Measurements from ENCODE around the gene RNU4-1.

DNA sequence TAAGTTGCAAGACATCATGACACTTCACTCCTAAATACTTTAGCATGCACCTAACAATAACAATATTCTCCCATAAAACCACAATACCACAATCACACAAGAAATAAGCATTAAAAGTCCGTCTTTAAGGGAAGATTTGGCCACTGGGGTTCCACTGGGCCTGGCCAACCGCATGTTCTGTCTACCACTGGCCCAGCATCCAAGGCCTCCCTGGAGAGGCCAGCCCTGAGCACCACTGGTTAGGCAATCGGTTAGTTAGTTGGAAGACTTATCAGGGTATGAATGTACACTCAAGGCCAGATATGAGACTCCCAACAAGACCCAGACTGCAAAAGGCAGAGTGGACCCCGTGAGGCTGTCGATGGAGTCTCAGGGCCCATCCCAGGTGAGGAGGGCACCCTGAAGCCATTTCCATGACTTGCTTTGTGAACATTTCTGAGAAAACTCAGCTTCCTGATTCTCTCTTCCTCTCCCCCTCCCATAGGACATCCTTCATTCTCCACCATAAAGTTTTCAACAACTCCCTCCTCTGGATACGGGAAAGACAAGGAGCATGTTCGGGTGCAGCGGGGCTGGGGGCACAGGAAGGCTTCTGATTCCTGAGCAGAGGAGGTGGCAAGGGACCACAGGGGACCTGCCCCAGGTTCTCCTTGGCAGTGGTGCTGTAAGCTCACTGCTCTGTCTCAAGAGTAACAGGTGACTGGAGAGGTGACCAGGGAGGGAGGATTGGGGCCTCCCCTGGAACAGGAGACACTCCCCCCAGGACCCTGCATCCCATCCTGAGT, 33.4 kb downstream of the RNU4-1 start:
- TF ChIP-seq POLR2A (IDR thresholded peaks at IDR 0.05), result no peak
- TF ChIP-seq, protein P1, sequence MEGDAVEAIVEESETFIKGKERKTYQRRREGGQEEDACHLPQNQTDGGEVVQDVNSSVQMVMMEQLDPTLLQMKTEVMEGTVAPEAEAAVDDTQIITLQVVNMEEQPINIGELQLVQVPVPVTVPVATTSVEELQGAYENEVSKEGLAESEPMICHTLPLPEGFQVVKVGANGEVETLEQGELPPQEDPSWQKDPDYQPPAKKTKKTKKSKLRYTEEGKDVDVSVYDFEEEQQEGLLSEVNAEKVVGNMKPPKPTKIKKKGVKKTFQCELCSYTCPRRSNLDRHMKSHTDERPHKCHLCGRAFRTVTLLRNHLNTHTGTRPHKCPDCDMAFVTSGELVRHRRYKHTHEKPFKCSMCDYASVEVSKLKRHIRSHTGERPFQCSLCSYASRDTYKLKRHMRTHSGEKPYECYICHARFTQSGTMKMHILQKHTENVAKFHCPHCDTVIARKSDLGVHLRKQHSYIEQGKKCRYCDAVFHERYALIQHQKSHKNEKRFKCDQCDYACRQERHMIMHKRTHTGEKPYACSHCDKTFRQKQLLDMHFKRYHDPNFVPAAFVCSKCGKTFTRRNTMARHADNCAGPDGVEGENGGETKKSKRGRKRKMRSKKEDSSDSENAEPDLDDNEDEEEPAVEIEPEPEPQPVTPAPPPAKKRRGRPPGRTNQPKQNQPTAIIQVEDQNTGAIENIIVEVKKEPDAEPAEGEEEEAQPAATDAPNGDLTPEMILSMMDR (IDR thresholded peaks at IDR 0.05), result no peak
